Tibial nerve (tissue), 4 donors: ENCODE data around the gene GDPD3.

Experiments
- CTCF ChIP-seq, 5 experiments: fragments of 200-600 bp in 3 of 5; fragments of 450-650 bp in 2 of 5; sonication (generic) in 3 of 5; IDR thresholded peaks; one replicate each; pipeline ENCODE4 v1.5.1; 2016 to 2019; ENCODE audit warnings: antibody characterized with exemption in 5 of 5, mild to moderate bottlenecking in 3 of 5, moderate library complexity in 2 of 5
- EP300 ChIP-seq, 2 donors: sonication (generic); formaldehyde crosslinking; IDR thresholded peaks; one replicate each; pipeline ENCODE4 v1.6.1; 2017; ENCODE audit warnings: antibody characterized with exemption in 2 of 2, mild to moderate bottlenecking in 1 of 2
- POLR2A ChIP-seq, 2 donors: fragments of 450-650 bp; IDR thresholded peaks; one replicate each; pipeline ENCODE4 v1.6.1; 2017; ENCODE audit warnings: antibody characterized with exemption in 2 of 2, mild to moderate bottlenecking in 2 of 2, moderate library complexity in 2 of 2

GRCh38 chr16:30070490-30070889 lies 42.8 kb downstream of the GDPD3 start:
- TF ChIP-seq EP300 (IDR thresholded peaks at IDR 0.05) (no peak), POLR2A (IDR thresholded peaks at IDR 0.05) (no peak), CTCF (IDR thresholded peaks at IDR 0.05) (no peak)
